ENCODE measurements around the gene ST6GAL1.

ST6GAL1 gene

GRCh38 chr3:186979852-186980251 is 49.5 kb downstream of the ST6GAL1 start:
- no peak for TF ChIP-seq CTCF (IDR thresholded peaks at IDR 0.05; ENCODE audit: borderline replicate concordance, control extremely low read depth, extremely low read depth, insufficient read depth, missing control alignments)
- no peak for DNase-seq (ENCODE audit: low spot score)
- in situ Hi-C loops (cut with MboI; ENCODE audit: low sequenced_read_pairs, unreplicated experiment), result no loop called here

DNA sequence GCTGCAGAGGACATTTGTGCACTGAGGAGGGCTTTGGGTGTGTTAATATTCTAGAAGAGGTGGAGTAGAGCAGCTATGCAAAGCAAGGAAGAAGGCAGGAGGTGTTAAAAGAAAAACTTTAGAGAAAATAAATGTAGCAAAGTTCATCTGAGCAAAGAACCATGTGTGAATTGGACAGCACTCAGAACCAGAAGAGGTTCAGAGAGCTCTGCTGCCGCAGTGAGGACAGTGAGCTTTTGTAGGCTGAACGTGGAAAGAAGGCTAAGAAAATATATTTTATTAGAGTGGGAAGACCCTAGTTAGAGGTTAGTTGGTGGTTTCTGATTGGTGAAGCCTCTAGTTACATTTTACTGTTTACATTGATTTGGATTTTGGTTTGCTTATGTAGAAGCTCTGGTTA is 50.7 kb downstream of the ST6GAL1 start:
- in situ Hi-C loops (cut with MboI; ENCODE audit: low sequenced_read_pairs, unreplicated experiment), result no loop called here
- DNase-seq (ENCODE audit: low spot score), result no peak
- TF ChIP-seq CTCF (IDR thresholded peaks at IDR 0.05; ENCODE audit: borderline replicate concordance, control extremely low read depth, extremely low read depth, insufficient read depth, missing control alignments), result no peak

DNA sequence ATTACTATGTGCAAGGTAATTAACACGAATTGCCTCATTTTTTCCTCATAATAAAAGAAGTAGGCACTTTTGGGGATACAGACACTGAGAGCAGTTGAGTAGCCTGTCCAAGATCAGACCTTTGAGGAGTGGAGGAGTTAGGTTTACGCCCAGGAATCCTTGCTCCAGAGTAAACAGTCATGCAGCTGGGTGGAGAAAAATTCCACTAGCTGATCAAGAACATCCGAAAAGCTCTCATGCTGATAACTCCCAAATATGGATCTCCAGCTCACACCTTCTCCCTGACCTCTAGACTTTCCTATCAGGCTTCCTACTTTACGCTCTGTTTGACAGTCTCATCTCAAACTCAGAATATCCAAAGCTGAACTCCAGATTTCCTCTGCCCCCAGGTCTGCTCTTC is 53.3 kb downstream of the ST6GAL1 start:
- DNase-seq (ENCODE audit: low spot score), result no peak
- in situ Hi-C loops (cut with MboI; ENCODE audit: low sequenced_read_pairs, unreplicated experiment), result no loop called here
- no peak for TF ChIP-seq CTCF (IDR thresholded peaks at IDR 0.05; ENCODE audit: borderline replicate concordance, control extremely low read depth, extremely low read depth, insufficient read depth, missing control alignments)

DNA sequence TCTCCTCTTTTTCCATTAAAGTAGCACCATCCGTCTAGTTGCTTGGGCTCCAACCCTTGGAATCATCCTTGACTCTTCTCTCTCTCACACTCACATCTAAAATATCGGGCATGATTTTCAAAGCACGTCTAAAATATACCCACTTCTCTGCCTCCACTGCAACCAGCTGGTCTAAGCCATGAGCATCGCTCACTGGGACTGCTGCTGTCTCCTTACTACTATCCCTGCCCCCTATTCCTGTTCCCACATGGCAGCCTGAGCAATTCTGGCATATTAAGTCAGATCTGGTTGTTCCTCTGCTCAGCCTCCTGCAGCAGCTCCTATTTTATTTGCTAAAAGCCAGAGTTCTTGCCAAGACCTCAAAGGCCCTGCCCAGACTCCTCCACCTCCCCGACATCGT is 53.7 kb downstream of the ST6GAL1 start:
- DNase-seq (ENCODE audit: low spot score), result no peak
- no peak for TF ChIP-seq CTCF (IDR thresholded peaks at IDR 0.05; ENCODE audit: borderline replicate concordance, control extremely low read depth, extremely low read depth, insufficient read depth, missing control alignments)
- in situ Hi-C loops (cut with MboI; ENCODE audit: low sequenced_read_pairs, unreplicated experiment), result no loop called here

DNA sequence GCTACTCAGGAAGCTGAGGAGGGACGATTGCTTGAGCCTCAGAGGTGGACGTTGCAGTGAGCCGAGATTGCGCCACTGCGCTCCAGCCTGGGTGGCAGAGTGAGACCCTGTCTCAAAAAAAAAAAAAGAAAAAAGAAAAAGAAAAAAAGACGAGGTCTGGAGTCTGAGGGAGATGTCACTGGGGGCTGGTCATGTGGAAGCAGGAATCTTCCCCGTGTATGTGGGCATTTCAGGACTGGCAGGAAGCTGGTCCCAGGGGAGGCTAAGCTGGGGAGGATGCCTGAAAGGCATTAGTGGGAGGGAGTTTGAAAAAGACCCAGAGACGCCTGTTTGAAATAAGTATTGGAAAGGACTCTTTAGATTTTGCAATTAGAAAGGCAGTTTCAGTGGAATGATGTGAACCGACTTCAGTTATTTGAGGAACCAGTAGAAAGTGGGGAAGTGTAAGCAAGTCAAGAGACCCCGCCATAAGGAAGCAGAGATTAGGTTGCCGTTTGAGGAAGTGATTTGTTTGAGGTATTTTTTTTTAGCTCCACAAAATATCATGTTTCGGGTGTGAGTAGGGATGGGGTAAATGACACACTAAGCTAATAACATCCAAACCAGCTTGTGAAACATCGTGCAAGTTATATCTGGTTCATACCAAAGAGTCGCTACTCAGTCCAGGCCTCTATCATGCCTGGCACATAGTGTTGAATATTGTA is 55.5 kb downstream of the ST6GAL1 start:
- no peak for TF ChIP-seq CTCF (IDR thresholded peaks at IDR 0.05; ENCODE audit: borderline replicate concordance, control extremely low read depth, extremely low read depth, insufficient read depth, missing control alignments)

GRCh38 chr3:186986406-186986805 is 56.1 kb downstream of the ST6GAL1 start:
- no peak for TF ChIP-seq CTCF (IDR thresholded peaks at IDR 0.05; ENCODE audit: borderline replicate concordance, control extremely low read depth, extremely low read depth, insufficient read depth, missing control alignments)
- no peak for DNase-seq (ENCODE audit: low spot score)
- in situ Hi-C loops (cut with MboI; ENCODE audit: low sequenced_read_pairs, unreplicated experiment), result no loop called here

More for the DNA sequence above, 55.5 kb downstream of the ST6GAL1 start:
- in situ Hi-C loops (cut with MboI; ENCODE audit: low sequenced_read_pairs, unreplicated experiment), result no loop called here
- peak; percentile 53 for DNase-seq (ENCODE audit: low spot score)
